Measurements from ENCODE around the gene SEPSECS.

The SEPSECS gene

DNA sequence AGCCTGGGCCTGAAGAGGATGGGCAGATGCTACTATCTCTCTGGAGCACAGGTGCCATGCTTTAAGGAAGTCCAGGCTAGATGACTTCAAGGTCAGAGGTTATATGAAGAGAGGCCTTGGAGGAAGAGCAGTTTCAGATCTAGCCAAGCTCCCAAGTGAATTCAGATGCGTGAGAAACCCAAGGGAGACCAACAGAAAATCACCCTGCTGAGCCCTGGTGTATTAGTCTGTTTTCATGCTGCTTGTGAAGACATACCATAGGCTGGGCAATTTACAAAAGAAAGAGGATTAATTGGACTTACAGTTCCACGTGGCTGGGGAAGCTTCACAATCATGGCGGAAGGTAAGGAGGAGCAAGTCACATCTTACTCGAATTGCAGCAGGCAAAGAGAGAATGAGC lies 81.7 kb downstream of the SEPSECS start:
- no peak for DNase-seq

GRCh38 chr4:25076625-25077398 lies 83.4 kb downstream of the SEPSECS start:
- DNase-seq = no peak

DNA sequence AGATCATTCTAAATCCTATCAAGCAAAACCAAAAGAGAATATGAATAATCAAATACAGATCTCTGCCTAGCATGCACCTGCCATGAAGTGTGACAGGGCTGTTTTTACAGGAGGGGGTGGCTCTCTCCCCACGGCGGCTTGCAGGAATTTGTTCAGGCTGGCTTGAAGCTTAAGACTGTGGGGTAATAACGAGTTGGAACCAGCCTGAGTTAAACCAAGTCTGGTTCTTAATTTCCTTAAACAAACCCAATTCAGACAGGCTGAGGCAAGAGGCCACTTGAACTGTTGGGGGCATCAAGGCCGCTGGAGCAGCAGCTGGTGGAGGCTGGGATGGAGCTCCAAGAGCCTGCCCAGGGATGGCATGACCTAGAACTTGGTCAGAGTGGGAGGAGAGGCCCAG lies 84.4 kb downstream of the SEPSECS start:
- DNase-seq = no peak

DNA sequence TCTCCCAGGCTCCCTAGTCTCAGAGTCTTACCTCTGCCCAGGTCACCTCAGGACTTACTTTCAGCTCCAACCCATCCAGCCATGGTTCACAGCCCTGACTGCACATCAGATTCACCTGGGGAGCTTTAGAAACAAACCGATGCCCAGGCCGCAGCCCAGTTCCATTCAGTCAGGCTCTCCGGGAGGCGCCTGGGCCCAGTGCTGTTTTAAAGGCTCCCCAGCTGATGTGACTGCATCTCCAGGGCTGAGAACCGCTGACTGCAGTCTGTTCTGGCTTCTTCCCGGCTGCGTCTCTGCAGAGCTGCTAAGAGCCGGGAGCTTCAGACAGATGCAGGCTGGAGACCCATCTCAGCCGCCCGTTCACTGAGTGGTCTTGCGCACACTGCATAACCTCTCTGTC lies 85.1 kb downstream of the SEPSECS start:
- no peak for DNase-seq

DNA sequence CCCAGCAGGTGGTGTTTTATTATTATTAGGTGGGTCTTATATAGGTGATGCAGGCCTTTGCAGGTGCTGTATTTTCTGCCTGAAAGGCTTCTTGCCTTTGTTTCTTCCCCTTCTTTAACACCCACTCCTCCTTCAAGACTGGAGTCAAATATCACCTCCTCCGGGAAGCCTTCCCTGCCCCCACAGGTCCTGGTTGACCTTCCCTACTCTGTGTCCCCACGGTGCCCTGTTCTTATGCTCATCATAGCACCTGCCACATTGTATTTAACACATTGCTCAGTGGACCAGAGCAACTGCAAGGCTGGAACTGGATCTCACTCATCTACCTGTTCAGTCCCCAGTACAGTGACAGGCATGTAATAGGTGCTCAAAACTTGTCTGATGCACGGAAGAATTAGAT lies 89.7 kb downstream of the SEPSECS start:
- DNase-seq = no peak

Measured in stimulated activated CD4-positive, alpha-beta T cell treated with anti-CD3 and anti-CD28 coated beads, Interleukin-4, amount 100 ng/mL, for 1 hour (primary cell).